Posterior vena cava (tissue), 2 donors: ENCODE results near the gene ZNF652. TPM values are rescaled to one million over a fixed set of nuclear protein-coding genes. Genes with fewer than 3 reads are reported as not detected.

Experiments
- DNase-seq: peaks from one replicate; pipeline ENCODE4 v3.0.0-alpha.2; 2020; ENCODE audit warnings: low spot score
- intact Hi-C, 2 donors: fragments of 100-400 bp; cut with DNase I; formaldehyde crosslinking; loops; one replicate each; pipeline versions ENCODE4 v1.14.1 to v1.14.2; 2022 to 2023
- total RNA-seq, 2 donors: library from RNA; stranded (reverse); fragmentation: NEBNext Ultra II Directional; extraction: Animal tissue kit (Norgen Biotek cat#: 25700); gene quantifications; one replicate each; pipeline ENCODE4 v1.2.1, GENCODE V29; 2021
- donor health status: DM: yes; HTN: yes; CAD: no.
- donor health status: DM: yes; HTN: yes; CAD: no.

The ZNF652 gene
- total RNA-seq, 2 donors from 2014 or later: 39.0 to 40.9 TPM

GRCh38 chr17:49363251-49363650 lies 1.2 kb upstream of the ZNF652 start:
- intact Hi-C loops: no loop called here
- DNase-seq: no peak

- intact Hi-C loops: no loop called here
- DNase-seq: no peak
These were observed 670 bp upstream of the ZNF652 start for GRCh38 chr17:49362723-49363117.

DNA sequence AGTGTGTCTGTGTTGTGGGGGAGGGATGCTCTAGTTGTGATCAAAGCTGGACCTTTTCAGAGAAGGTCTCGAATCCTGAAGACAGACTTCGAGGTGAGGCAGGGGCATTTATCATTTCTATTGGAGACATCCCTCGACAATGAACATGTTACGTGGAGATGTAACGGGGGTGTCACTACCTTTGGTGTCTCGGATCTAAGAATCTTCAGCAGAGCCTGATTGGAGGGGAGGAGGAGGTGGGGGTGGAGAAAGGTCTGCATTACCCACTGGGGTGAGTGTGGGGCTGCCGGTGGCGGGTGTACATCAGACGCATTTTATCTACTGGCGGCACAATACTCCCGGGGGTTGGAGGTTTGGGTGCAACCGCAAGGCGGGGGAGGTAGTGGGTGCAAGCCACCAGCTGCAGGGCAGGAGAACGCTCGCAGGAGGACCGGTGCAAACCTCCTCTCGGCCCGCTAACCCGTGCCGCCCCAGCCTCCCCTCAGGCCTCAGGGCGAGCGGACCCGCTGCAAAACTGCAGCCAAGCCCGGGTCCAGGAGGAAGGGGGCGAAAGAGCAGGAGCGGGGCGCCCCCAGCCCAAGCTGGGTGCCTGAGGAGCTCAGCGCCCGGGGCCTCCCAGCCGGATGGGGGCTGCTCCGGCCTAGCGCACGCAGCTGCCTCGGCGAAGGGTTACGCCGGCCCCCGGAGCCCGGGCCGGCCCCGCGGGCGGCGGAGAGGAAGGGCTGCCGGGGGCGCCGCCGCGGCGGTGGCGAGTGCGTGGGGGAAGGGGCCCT lies 735 bp downstream of the ZNF652 start:
- intact Hi-C loops: loop anchor here in 1 of 2 donors (1.0 kb wide), 1 partner anchor 37 kb away; no protein-coding TSS in a partner anchor
- DNase-seq: peak; percentile 84

DNA sequence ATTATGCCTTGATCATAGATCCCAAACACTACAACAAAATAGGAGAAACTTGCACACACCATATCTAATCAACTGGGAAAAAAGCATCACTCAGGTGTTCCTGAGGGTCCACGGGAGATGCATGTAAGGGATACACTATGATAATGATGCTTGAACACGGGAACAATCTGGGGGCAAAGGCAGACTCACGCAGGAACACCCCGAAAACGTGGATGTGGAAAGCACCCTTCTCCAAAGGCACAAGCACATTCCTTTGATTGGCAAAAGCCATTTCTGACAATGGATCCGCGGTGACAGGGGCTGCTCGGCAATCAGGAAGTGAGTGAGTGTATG lies 1.3 kb downstream of the ZNF652 start:
- no peak for DNase-seq
- intact Hi-C loops: loop anchor here in 1 of 2 donors (1.0 kb wide), 1 partner anchor 38 kb away; no protein-coding TSS in a partner anchor

- intact Hi-C loops: no loop called here
- no peak for DNase-seq
These were observed 1.9 kb downstream of the ZNF652 start for GRCh38 chr17:49359990-49360795.

GRCh38 chr17:49358641-49359247 lies 3.3 kb downstream of the ZNF652 start:
- intact Hi-C loops: no loop called here
- DNase-seq: no peak

- no peak for DNase-seq
- intact Hi-C loops: no loop called here
These were observed 4.5 kb downstream of the ZNF652 start for GRCh38 chr17:49357516-49357915.

- intact Hi-C loops: no loop called here
- DNase-seq: no peak
These were observed 5.7 kb downstream of the ZNF652 start for GRCh38 chr17:49356320-49356719.

- intact Hi-C loops: no loop called here
- DNase-seq: no peak
These were observed 8.4 kb downstream of the ZNF652 start for GRCh38 chr17:49353607-49354006.

DNA sequence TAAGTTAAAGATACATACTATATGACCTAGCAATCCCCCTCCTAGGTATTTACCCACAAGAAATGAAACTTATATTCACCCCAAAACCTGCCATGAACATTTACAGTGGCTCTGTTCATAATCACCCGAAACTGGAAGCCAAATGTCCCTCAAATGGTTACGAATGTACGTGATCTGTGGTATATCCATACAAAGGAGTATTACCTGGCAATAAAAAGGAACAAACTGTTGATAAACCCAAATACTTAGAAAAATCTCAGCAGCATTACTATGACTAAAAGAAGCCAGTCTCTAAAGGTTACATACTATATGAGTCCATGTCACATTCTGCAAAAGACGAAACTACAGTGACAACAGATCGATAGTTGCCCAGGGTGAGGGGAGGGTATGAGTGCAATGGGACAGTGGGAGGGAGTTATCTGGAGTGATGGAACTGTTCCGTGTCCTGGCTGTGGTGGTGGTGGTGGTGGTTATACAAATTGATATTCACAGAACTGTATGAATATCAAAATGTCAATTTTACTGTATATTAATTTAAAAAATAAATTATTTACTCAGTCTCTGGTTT lies 9.4 kb downstream of the ZNF652 start:
- DNase-seq: no peak
- intact Hi-C loops: no loop called here

DNA sequence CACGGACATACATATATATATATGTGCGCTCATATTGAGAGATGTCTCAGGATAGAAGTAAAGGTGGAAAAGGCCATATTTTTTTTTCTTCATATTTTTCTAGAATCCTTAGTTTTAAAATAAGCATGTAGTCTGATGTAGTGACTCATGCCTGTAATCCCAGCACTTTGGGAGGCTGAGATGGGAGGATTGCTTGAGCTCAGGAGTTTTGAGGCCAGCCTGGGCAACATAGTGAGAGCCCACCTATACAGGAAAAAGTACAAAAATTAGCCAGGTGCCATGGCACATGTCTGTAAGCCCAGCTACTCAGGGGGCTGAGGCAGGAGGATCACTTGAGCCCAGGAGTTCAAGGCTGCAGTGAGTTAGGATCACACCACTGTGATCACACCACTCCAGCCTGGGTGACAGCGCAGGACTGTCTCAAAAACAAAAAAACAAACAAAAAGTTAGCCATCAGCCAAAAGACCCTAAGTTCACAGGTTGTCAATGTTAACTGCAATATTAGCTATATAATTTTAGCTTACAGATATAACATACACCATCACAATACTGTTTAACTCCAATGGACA lies 10.4 kb downstream of the ZNF652 start:
- DNase-seq: no peak
- intact Hi-C loops: no loop called here

DNA sequence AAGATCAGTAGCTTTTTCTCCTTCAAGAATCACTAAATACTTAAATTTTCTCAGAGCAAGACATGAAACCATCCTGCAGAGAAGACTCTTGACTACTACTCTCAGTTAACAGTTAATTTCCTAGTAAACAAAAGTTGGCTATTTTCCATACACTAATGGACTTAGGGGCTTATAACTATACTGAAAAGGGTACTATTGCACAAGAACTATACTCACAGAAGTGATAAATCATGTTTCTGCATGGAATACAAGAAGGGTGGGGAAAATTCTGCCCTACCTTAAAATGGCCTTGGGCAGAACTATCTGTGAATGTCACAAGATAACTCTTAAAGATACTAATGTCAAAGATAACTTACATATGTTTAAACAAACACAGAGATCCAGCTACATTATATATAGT lies 12.5 kb downstream of the ZNF652 start:
- intact Hi-C loops: no loop called here
- no peak for DNase-seq

- intact Hi-C loops: no loop called here
- no peak for DNase-seq
These were observed 17.1 kb downstream of the ZNF652 start for GRCh38 chr17:49344914-49345313.

GRCh38 chr17:49343273-49343672 lies 18.8 kb downstream of the ZNF652 start:
- DNase-seq: no peak
- intact Hi-C loops: no loop called here

GRCh38 chr17:49342575-49342936 lies 19.5 kb downstream of the ZNF652 start:
- intact Hi-C loops: no loop called here
- no peak for DNase-seq

- intact Hi-C loops: no loop called here
- DNase-seq: no peak
These were observed 20.7 kb downstream of the ZNF652 start for GRCh38 chr17:49341356-49341755.

- DNase-seq: no peak
- intact Hi-C loops: no loop called here
These were observed 22.7 kb downstream of the ZNF652 start for GRCh38 chr17:49339354-49339753.

DNA sequence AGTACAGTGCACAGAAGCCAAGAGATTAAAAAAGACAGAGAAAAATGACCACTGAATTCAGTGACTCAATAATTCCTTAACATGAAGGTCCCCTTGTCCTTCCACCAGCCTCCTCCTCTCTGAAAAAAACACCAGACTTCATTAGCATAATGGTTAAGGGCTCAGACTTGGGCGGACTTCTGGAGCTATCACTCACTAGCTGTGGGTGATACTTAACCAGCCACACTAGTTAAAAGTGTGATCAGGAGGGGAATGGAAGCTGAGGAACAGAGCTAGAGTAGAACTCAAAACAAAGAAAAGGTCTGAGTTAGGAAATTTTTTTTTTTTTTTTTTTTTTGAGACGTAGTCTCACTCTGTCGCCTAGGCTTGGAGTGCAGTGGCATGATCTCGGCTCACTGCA lies 23.2 kb downstream of the ZNF652 start:
- intact Hi-C loops: no loop called here

GRCh38 chr17:49337884-49338283 lies 24.2 kb downstream of the ZNF652 start:
- DNase-seq: no peak
- intact Hi-C loops: no loop called here

More for the DNA sequence above, 23.2 kb downstream of the ZNF652 start:
- DNase-seq: no peak
